Left renal cortex interstitium (tissue), 4 donors: ENCODE measurements around the gene OR8B3. TPM values are rescaled to one million over a fixed set of nuclear protein-coding genes. Genes with fewer than 3 reads are reported as not detected.

Experiments used
- DNase-seq, 4 donors: peaks; one replicate each; pipeline ENCODE4 v3.0.0-alpha.2; 2013; ENCODE audit warnings: low read depth in 4 of 4, low spot score in 2 of 4, missing footprints in 1 of 4
- polyA plus RNA-seq, 4 donors: library from polyadenylated mRNA; unstranded; fragments of 120-200 nt; gene quantifications; one replicate each; pipeline ENCODE4 v1.2.1, GENCODE V29; 2013; ENCODE audit not compliant: insufficient read length in 4 of 4

OR8B3 gene
- polyA plus RNA-seq, 4 donors = not detected

GRCh38 chr11:124376280-124376679, 22.5 kb downstream of the OR8B3 start:
- no peak for DNase-seq

GRCh38 chr11:124359566-124359965, 39.3 kb downstream of the OR8B3 start:
- no peak for DNase-seq

GRCh38 chr11:124346311-124346955, 52.4 kb downstream of the OR8B3 start:
- no peak for DNase-seq

Other genes starting within 250 kb of the OR8B3 start
- not detected for gene OR10D3, start 215.7 kb downstream of the OR8B3 start, polyA plus RNA-seq
- gene OR8G1, start 157.9 kb downstream of the OR8B3 start, polyA plus RNA-seq = under 1 TPM in 1 of 4 donors, not detected in 3; 0.02 TPM
- not detected for gene OR8G5, start 142.6 kb downstream of the OR8B3 start, polyA plus RNA-seq
- gene OR8D1, start 85.1 kb downstream of the OR8B3 start, polyA plus RNA-seq = not detected
- gene OR8D2, start 78.8 kb downstream of the OR8B3 start, polyA plus RNA-seq = not detected
- not detected for gene OR8B2, start 14.5 kb downstream of the OR8B3 start, polyA plus RNA-seq
- gene OR8B4, start 25.8 kb upstream of the OR8B3 start, polyA plus RNA-seq = not detected
- under 1 TPM in 2 of 4 donors, not detected in 2; 0.03 to 0.07 TPM for gene OR8B8, start 46.7 kb upstream of the OR8B3 start, polyA plus RNA-seq
- not detected for gene OR8B12, start 144.6 kb upstream of the OR8B3 start, polyA plus RNA-seq
- gene OR8A1, start 171.0 kb upstream of the OR8B3 start, polyA plus RNA-seq = under 1 TPM in 2 of 4 donors, not detected in 2; 0.03 TPM
- gene PANX3, start 212.4 kb upstream of the OR8B3 start, polyA plus RNA-seq = not detected
- 10 to 100 TPM; 25.7 to 42.6 (median 32.0) TPM for gene TBRG1, start 223.8 kb upstream of the OR8B3 start, polyA plus RNA-seq